SK-N-SH treated with all-trans-retinoic acid at 6 μM for 48 hours (cell line): ENCODE measurements around the gene ERCC4.

ENCODE experiments used
- BACH2 ChIP-seq: fragments of 250-450 bp; sonication (Bioruptor Pico); IDR thresholded peaks from 2 replicates; pipeline ENCODE4 v1.9.0; 2021; ENCODE audit warnings: mild to moderate bottlenecking, borderline replicate concordance
- ESRRG ChIP-seq: fragments of 250-450 bp; sonication (Bioruptor Pico); IDR thresholded peaks from 2 replicates; pipeline ENCODE4 v1.6.1; 2021; ENCODE audit warnings: mild to moderate bottlenecking
- GLIS3 ChIP-seq: fragments of 250-450 bp; sonication (Bioruptor Pico); IDR thresholded peaks from 2 replicates; pipeline ENCODE4 v1.5.0; 2020; ENCODE audit warnings: mild to moderate bottlenecking, moderate library complexity
- OSR1 ChIP-seq: fragments of 250-450 bp; sonication (Bioruptor Pico); IDR thresholded peaks from 2 replicates; pipeline ENCODE4 v1.8.0; 2022; ENCODE audit warnings: moderate library complexity, mild to moderate bottlenecking, inconsistent platforms
- POU6F1 ChIP-seq: fragments of 250-450 bp; sonication (Bioruptor Pico); IDR thresholded peaks from 2 replicates; pipeline ENCODE4 v1.8.0; 2021; ENCODE audit warnings: low read depth, mild to moderate bottlenecking, moderate library complexity, borderline replicate concordance
- SNAI2 ChIP-seq: fragments of 250-450 bp; sonication (Bioruptor Pico); IDR thresholded peaks from 2 replicates; pipeline ENCODE4 v1.5.0; 2020; ENCODE audit warnings: mild to moderate bottlenecking, moderate library complexity
- TF ChIP-seq, protein P1 (sequence below): fragments of 250-450 bp; sonication (Bioruptor Pico); IDR thresholded peaks from 2 replicates; pipeline ENCODE4 v1.5.0; 2020; ENCODE audit warnings: mild to moderate bottlenecking, moderate library complexity

- TF ChIP-seq, protein P1, sequence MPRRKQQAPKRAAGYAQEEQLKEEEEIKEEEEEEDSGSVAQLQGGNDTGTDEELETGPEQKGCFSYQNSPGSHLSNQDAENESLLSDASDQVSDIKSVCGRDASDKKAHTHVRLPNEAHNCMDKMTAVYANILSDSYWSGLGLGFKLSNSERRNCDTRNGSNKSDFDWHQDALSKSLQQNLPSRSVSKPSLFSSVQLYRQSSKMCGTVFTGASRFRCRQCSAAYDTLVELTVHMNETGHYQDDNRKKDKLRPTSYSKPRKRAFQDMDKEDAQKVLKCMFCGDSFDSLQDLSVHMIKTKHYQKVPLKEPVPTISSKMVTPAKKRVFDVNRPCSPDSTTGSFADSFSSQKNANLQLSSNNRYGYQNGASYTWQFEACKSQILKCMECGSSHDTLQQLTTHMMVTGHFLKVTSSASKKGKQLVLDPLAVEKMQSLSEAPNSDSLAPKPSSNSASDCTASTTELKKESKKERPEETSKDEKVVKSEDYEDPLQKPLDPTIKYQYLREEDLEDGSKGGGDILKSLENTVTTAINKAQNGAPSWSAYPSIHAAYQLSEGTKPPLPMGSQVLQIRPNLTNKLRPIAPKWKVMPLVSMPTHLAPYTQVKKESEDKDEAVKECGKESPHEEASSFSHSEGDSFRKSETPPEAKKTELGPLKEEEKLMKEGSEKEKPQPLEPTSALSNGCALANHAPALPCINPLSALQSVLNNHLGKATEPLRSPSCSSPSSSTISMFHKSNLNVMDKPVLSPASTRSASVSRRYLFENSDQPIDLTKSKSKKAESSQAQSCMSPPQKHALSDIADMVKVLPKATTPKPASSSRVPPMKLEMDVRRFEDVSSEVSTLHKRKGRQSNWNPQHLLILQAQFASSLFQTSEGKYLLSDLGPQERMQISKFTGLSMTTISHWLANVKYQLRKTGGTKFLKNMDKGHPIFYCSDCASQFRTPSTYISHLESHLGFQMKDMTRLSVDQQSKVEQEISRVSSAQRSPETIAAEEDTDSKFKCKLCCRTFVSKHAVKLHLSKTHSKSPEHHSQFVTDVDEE (CRISPR knock-in tag) = no peak
- no peak for TF ChIP-seq BACH2 (CRISPR knock-in tag)
- no peak for TF ChIP-seq GLIS3 (CRISPR knock-in tag)
- TF ChIP-seq OSR1 (CRISPR knock-in tag) = no peak
- no peak for TF ChIP-seq POU6F1
- no peak for TF ChIP-seq ESRRG (CRISPR knock-in tag)
- no peak for TF ChIP-seq SNAI2 (CRISPR knock-in tag)
These were observed 19.9 kb downstream of the ERCC4 start for GRCh38 chr16:13939821-13940220.
